IPS DF 4.7 (cell line): Measurements from ENCODE around the gene USP5.
"Not testable (repeated sequence)": the region's sequence is repeated elsewhere in the genome, so short reads cannot be mapped to it uniquely, and the experiment has no call there.

Experiments
- DNase-seq: peaks from one replicate; pipeline ENCODE4 v3.0.0-alpha.2; 2013; ENCODE audit warnings: low spot score; ENCODE audit errors: extremely low read depth

The USP5 gene

GRCh38 chr12:6865307-6865706 lies 13.4 kb downstream of the USP5 start:
- not testable (repeated sequence) for DNase-seq

- DNase-seq: no peak
Observed at GRCh38 chr12:6866163-6866919, 14.4 kb downstream of the USP5 start.

DNA sequence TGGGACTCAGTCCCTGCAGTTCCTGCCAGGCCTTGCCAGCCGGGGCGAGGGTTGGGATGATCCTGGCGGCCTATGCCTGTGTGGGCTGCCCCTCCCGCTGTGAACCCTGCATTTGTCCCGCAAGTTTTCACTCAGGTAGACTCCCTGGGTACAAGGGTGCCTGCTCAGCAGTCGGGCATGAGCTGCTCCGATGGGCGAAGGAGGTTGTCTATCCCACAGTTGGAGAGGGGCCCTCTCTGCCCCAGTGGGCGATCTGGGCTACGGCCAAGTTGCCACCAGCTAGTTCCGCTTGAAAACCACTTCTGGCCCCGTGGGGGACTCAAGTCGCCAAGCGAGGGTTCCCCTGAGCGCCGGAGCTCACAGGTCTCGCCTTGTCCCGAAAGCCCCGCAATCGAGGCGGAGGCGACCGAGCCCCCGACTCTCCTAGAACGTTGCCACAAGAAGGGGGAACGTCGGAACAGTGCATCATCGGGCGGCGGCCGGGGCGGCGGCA lies 15.0 kb downstream of the USP5 start:
- no peak for DNase-seq

GRCh38 chr12:6867413-6868210 lies 15.7 kb downstream of the USP5 start, which contains the start of gene TPI1:
Gene TPI1, plus strand, starts transcription at chr12:6867531. Its CDS starts 36 bp downstream, at chr12:6867567.
- DNase-seq: no peak

DNA sequence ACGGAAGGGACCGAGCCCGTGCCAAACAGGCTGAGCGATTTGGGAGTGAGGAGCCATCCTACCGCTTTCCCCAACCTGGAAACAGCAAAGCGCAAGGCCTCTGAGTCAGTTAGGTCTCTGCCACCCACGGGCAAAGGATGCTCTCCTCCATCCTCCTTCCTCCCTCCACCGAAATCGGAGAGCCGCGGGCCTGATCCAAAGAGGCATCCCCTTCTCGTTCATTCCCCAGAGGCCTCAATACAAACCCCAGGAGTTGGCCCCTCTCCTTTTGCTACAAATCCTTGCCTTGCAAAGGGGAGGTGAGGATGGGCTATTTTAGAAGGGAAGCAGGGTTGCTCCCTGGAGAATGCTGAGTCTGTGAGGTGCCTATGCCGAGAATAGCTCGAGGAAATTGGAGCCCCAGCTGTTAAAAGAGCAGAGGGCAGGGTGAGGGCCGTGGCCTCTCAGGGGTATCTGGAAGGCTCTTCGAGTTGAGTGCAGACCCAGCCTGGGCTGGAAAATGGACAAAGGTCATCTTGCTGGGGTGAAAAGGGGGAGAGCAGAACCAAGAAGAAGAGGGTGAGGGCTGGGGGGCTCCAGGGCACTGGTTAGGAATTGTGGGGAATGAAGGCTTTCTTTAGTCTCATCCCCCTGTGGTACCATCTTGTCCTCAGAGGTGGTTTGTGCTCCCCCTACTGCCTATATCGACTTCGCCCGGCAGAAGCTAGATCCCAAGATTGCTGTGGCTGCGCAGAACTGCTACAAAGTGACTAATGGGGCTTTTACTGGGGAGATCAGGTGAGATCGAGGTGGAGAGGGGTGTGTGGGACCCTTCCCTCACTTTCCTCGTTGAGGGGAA lies 16.5 kb downstream of the USP5 start:
- no peak for DNase-seq

DNA sequence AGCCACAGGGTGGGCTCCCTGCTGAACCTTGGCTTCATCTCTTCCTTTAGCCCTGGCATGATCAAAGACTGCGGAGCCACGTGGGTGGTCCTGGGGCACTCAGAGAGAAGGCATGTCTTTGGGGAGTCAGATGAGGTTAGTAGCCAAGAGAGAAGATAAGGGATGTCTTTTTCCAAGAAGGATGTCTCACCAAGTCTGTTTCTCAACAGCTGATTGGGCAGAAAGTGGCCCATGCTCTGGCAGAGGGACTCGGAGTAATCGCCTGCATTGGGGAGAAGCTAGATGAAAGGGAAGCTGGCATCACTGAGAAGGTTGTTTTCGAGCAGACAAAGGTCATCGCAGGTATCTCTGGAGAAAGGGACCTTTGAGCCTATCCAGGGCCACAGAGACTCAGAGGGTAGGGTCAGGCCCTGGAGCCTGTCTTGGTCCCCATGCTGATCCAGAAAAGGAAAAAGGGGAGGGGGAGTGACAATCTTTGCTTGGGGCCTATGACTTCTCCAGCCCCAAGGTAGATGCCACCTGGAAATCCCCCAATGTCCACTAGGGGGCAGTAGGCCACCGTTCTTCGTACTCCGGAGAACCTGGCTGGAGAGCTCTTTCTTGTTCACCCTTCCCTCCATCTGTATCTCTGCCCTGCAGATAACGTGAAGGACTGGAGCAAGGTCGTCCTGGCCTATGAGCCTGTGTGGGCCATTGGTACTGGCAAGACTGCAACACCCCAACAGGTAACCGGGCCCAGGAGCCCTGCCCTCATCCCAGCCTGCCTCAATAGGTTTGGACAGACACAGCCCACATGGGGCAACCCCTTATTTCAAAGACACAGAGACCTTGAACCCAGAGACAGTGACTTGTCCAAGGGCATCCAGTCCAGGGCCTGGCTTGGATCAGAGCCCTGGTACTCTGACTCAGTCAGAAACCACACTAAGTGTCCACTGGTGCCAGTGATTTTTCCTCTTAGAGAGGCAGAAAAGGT lies 17.4 kb downstream of the USP5 start:
- DNase-seq: no peak

DNA sequence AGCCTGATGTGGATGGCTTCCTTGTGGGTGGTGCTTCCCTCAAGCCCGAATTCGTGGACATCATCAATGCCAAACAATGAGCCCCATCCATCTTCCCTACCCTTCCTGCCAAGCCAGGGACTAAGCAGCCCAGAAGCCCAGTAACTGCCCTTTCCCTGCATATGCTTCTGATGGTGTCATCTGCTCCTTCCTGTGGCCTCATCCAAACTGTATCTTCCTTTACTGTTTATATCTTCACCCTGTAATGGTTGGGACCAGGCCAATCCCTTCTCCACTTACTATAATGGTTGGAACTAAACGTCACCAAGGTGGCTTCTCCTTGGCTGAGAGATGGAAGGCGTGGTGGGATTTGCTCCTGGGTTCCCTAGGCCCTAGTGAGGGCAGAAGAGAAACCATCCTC lies 18.4 kb downstream of the USP5 start:
- not testable (repeated sequence) for DNase-seq

DNA sequence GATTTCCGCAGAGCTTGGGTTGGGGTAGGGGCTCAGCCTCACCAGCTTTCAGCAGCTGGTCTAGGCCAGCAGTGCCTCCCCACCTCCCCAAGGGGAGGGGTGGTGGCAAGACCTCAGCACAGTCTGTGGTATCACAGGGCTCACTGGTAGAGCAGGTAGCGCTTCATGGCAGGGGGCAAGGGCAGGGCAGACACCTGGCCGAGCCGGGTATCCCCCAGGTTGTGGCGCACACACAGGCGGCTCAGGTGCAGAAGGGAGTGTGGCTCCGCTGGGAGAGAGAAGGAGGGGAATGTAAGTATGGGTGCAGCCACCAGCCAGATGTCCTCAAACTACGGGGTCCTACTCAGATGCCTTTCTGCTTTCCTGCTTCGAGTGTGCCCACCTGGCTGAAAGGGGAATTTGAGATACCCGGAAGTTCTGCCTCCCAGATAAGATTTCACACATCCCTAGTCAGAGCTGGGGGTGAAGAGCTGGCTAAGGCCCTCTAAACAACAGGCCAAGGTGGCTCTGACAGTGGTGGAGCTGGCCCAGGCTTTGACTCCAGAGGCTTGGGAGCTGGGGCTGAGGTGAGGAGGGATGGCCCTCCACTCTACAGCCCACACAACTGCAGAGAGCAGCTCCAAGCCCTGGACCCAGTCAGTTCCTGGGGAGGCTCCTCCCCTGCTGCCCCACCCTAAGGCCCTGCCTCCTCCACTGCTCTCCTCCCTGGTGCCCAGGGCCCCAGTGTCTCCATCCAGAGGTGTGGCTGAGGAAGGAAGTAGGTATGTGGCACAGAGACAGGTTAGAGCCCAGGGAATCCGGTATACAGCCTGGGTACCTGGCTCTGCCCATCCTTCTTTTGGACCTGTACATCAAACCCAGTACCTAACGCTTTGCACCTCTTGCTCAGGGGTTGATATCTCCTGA lies 19.4 kb downstream of the USP5 start:
- DNase-seq: no peak

- DNase-seq: no peak
Observed at GRCh38 chr12:6872073-6873048, 20.4 kb downstream of the USP5 start.

DNA sequence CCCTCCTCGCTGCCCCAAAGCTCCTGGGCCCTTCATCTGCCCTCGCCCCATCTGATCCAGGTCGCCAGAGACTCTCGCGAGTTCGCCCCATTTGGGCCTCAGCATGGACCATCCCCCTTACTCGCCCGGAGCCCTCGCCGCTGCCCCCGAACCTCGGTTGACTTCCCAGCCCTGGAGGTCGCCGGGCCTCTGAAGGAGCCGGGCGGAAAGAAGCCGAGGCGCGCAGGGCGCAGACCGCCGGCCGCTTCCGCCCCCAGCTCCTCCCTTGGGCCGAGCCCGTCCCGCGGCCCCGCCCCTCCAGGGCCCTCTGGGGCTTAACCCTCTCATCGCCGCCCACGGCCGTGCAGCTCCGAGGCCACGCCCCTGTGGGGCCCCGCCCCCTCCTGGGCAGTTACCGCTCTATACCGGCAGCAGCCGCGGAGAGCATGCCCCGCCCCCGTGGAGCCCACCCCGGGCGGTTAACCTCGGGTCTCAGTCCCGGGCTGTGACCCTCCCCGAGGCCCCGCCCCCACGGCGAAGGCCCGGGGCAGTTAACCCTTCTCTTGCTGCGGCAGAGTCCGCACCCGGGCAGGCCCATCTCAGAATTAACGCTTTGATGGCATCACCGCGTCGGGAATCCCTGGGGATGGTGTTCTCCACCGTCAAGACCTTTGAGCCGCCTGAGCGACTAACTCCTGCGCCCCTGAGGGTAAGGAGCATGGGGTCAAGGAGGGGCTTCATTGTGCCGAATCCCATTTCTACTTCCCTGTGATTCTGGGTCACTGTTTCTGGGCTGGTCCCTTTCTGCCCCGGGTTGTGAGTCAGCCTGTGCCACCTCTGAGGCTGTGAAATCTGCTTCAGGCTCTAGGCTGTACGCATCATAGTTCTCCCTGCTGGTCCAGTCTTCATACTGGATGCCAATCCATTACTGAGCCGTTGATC lies 21.4 kb downstream of the USP5 start, which contains the start of gene SPSB2:
SPSB2 (minus strand) TSS at position 210 of the 921 bp plus-strand sequence. CDS start 402 bp downstream, outside the sequence.
- peak; percentile 98 for DNase-seq

- DNase-seq: not testable (repeated sequence)
Observed at GRCh38 chr12:6874015-6874368, 22.0 kb downstream of the USP5 start.

- DNase-seq: not testable (repeated sequence)
Observed at GRCh38 chr12:6879824-6880223, 27.9 kb downstream of the USP5 start.

- no peak for DNase-seq
Observed at GRCh38 chr12:6883252-6883651, 31.3 kb downstream of the USP5 start.

- no peak for DNase-seq
Observed at GRCh38 chr12:6883683-6884082, 31.7 kb downstream of the USP5 start.

DNA sequence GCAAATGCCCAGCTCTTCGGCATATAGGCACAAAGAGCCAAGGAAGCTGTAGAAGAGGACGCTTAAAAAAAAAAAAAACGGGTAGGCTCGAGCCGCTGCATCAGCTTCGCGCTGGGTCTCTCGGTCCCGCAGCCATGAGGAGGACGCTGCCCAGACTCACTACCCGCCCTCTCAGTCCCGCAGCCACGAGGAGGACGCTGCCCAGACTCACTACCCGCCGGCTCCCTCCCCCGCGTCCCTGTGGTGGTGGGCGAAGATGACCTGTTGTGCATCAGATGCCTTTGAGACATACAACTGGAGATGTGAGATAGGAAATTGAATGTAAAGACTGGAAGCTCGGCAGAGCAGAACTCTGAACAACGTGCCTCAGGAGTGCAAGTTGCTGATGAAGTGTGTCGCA lies 32.6 kb downstream of the USP5 start:
- no peak for DNase-seq

DNA sequence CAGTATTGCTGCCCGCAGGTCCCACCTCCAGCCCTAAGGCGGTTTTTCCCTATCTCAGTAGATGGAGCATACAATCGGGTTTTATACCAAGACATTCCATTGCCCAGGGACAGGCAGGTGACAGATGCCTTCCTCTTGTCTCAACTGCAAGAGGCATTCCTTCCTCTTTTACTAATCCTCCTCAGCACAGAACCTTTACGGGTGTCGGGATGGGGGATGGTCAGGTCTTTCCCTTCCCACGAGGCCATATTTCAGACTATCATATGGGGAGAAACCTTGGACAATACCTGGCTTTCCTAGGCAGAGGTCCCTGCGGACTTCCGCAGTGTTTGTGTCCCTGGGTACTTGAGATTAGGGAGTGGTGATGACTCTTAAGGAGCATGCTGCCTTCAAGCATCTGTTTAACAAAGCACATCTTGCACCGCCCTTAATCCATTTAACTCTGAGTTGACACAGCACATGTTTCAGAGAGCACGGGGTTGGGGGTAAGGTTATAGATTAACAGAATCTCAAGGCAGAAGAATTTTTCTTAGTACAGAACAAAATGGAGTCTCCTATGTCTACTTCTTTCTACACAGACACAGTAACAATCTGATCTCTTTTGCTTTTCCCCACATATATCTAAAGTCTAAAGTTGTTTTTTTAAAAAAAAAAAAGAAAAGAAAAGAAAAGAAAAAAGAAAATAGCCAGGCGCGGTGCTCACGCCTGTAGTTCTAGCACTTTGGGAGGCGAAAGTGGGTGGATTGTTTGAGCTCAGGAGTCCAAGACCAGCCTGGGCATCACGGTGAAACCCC lies 34.5 kb downstream of the USP5 start:
- DNase-seq: not testable (repeated sequence)
